H1 (cell line): ENCODE data around the gene DSTYK. TPM values are rescaled to one million over a fixed set of nuclear protein-coding genes. Genes with fewer than 3 reads are reported as not detected.

Experiments
- CTCF ChIP-seq, 3 experiments: IDR thresholded peaks; 1 replicate in 2 of 3; 2 replicates in 1 of 3; pipeline versions ENCODE4 v1.5.1 to v1.6.1; 2011; ENCODE audit warnings: low read length in 3 of 3, mild to moderate bottlenecking in 3 of 3, inconsistent platforms in 2 of 3, low read depth in 1 of 3, moderate library complexity in 1 of 3; ENCODE audit not compliant: insufficient read depth in 1 of 3; ENCODE audit errors: control extremely low read depth in 1 of 3
- EP300 ChIP-seq, 2 experiments: IDR thresholded peaks; 1 replicate in 1 of 2; 2 replicates in 1 of 2; pipeline ENCODE4 v1.6.1; 2011 to 2012; ENCODE audit warnings: low read depth in 2 of 2, low read length in 2 of 2, mild to moderate bottlenecking in 2 of 2, borderline replicate concordance in 1 of 2, inconsistent platforms in 1 of 2, moderate library complexity in 1 of 2
- ZNF274 ChIP-seq: IDR thresholded peaks from 2 replicates; pipeline ENCODE4 v1.7.0; 2012; ENCODE audit warnings: low read length, borderline replicate concordance; ENCODE audit errors: extremely low read depth
- polyA plus RNA-seq, 7 experiments: library from polyadenylated mRNA; depleted of rRNA in 3 of 7; stranded (reverse) in 5 of 7; unstranded in 2 of 7; fragments of >200 nt in 5 of 7; fragments of 200-250 nt in 2 of 7; gene quantifications; 1 replicate in 5 of 7; 2 replicates in 1 of 7; 4 replicates in 1 of 7; pipeline versions ENCODE4 v1.2.1 to v1.2.3, GENCODE V29; 2011 to 2013; ENCODE audit warnings: missing spikeins in 2 of 7, mixed read lengths in 2 of 7
- total RNA-seq: library from RNA; stranded (reverse); fragmentation: NEBNext Ultra II Directional; extraction: Animal tissue kit (Norgen Biotek cat#: 25700); gene quantifications from 2 replicates; pipeline ENCODE4 v1.2.1, GENCODE V29; 2021

The DSTYK gene
- total and polyA plus RNA-seq, 2 of the 8 experiments (the other 6 are each of a cell fraction or from before 2014, with no cell fraction given): 2.7 to 8.5 TPM

GRCh38 chr1:205109269-205109668, 102.2 kb downstream of the DSTYK start (continued):
- no peak for TF ChIP-seq CTCF (IDR thresholded peaks at IDR 0.05; ENCODE audit: control extremely low read depth in 1 of 3, insufficient read depth in 1 of 3, low read depth in 1 of 3, low read length in 3 of 3)
- TF ChIP-seq ZNF274: no peak
- no peak for TF ChIP-seq EP300 (IDR thresholded peaks at IDR 0.05; ENCODE audit: borderline replicate concordance in 1 of 2, low read depth in 2 of 2, low read length in 2 of 2)
- TF ChIP-seq, all 59 proteins: peak for 0
